NOMO-1 treated with DMSO at 0.1 percent for 48 hours (cell line): ENCODE results near the gene ACTR3.

Experiments
- DNase-seq: peaks from one replicate; lab custom pipeline; 2025; ENCODE audit not compliant: unreplicated experiment; lab: John Stamatoyannopoulos, UW

ACTR3 gene

DNA sequence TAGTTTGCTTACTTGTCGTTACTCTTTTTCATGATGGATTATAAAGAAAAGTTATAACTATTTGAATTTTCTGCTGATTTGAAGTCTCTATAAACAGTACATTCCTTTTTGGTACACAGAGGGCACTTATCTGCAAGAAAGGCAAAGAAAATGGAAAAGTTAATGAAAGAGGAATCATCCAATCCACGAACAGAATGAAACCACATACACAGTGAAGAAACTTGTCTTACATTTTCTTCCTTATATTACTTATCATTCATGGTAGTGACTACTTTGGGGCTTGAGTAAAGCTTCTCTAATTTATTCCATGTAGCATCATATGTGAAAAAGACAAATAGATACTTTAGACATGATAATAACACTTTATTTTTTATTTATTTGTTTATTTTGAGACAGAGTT is 14.8 kb upstream of the ACTR3 start:
- DNase-seq, result peak; percentile 27

DNA sequence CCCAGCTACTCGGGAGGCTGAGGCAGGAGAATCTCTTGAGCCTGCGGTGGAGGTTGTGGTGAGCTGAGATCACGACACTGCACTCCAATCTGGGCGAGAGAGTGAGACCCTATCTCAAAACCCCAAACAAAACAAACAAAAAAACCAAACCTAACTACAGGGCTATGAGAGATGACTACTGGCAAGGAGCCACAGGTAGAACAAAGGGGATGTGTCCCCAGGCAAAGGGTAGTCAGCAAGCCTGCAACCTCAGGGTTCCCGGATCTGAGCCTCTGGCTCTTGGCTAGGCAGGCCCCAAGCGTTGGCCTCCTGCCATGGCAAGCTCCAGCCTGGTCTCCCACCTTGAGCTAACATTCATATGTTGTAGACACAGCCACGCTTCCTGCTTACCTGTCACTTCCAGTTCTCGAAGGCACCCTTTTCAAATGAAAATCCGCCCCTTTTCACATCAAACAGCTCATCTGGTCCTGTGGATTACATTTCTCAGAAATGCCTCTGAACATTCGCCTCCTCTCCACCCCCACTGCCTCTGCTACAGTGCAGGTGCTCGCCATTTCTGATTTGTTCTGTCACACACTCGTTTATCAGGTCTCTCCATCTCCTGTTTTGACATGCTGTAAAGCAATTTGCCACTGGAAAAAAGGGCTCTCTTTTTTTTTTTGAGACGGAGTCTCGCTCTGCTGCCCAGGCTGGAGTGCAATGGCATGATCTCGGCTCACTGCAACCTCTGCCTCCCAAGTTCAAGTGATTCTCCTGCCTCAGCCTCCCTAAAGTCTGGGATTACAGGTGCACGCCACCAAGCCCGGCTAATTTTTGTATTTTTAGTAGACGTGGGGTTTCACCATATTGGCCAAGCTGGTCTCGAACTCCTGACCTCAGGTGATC is 13.1 kb upstream of the ACTR3 start:
- no peak for DNase-seq

DNA sequence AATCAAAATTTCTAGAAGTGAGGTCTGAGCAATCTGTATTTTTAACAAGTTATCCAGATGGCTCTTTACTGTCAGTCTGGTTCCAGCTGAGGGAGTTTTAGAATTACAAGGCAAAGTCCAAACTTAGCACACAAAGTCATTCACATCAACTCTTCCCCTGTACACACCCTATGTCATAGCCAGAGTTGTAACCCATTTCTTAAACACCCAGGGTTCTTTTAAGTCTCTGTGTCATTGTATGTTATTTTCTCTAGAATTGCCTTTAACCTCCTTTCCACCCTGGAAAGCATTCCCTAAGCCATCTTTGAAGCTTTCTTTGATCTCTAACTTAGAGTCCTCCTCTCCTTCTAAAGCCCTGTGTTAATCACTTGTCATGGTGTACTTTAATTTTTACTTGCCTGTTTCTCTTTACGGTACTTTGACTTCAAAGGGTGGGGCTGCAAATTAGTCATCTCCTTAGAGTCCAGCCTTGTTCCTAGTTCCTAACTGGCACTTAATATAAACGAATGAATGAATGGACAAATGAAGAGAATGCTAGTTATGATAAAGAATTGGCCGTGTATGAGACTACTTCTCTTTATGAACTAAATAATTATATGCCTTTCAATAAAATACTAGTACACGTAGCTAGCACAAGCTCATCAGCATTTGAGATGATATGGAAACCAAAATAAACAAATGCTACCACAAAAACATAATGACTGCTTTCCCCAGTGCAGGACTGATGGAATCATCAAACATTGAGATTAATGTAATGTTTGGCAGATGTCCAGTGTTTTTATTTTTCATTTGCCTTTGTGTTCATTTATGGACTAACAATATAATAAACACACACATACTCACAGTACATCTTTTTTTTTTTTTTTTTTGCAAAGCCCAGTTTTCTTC is 11.9 kb upstream of the ACTR3 start:
- peak; percentile 53 for DNase-seq

DNA sequence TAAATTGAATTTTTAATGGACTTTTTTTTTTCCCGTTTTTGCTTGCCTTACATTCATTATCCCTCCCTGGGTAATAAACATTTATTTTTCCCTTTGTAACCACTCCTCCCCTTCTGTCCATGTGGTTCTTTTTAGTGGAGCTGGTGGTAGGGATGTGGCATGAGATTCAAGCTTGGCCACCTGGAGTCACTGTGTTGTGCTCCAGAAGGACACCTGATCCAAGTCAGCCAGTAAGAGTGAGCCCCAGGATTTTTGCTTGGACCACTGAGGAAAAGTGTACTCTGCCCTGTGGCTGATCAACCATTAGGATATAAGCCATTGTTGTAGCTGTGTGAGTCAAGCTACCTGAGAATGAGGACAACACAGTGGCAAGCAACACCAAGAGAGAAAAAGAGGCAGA is 11.1 kb upstream of the ACTR3 start:
- DNase-seq, result no peak

DNA sequence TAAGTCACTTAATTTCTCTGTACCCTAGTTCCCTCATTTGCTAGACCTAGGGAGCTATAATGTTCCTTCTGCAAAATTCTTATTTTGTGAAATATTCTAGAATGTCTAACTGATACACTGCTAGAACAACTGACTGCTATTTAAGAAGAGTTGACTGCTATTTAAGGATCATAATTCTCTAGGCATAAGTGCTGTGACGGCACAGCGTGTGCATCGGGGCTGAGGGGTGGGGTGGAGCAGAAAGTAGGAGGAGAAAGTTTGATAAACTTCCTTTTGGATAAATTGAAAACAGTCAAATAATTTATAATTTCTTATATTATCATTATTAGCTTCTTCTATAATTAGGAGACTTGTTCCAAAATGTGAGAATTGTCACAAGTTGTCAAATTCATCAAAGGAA is 10.4 kb upstream of the ACTR3 start:
- DNase-seq, result no peak

DNA sequence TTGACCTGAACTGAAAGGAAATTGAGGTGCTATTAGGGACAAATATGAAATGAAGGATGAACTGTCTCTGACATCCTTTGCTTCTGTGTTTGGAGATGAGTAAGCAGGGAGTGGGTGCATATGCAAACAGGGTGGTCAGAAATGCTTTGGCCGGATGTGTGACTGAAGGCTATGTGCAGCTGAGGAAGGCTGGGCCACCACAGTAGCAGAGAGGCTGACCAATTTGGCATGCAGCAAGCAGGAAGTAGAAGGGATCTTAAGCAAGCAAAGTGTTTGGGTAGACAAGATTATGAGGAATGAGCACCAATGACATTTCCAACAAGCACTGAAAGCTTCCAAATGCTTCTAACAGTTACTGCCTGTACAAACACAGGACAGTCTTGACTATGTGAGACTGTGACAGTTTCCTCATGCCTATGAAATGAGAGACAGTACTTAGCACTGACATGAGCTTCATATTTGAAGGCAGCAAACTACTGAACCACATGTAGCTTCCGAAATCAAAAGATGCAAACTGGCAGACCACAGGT is 3.3 kb upstream of the ACTR3 start:
- DNase-seq, result peak; percentile 91

DNA sequence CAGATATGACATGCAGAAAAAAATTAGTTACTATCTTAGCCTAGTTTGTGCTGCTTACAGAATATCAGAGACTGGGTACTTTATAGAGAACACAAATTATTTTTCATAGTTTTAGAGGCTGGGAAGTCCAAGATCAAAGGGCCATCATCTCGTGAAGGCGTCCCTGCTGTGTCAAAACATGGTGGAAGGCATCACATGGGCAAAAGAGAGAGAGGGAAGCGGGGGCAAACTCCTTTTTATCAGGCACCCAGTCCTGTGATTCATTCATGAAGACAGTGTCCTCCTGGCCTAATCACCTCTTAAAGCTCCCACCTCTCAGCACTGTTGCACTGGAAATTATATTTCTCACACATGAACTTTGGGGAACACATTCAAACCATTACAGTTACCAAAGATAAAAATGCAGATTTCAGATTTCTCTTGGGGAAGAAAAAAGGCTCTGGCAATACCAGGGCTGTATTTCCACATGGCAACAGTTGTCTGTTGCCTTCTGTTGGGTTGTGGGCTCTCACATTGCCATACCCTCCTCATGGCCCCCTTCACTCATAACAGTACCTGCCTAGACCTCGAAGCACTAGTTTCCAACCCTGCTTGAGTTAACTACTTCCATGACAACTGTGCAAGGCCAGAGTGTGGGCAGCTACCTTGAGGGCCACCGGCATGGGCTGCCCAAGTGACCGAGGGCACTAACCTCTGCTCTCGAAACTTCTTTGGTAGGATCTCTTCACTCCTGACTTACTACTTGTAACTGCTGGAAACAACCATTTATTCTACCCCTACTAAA is 2.7 kb upstream of the ACTR3 start:
- no peak for DNase-seq

DNA sequence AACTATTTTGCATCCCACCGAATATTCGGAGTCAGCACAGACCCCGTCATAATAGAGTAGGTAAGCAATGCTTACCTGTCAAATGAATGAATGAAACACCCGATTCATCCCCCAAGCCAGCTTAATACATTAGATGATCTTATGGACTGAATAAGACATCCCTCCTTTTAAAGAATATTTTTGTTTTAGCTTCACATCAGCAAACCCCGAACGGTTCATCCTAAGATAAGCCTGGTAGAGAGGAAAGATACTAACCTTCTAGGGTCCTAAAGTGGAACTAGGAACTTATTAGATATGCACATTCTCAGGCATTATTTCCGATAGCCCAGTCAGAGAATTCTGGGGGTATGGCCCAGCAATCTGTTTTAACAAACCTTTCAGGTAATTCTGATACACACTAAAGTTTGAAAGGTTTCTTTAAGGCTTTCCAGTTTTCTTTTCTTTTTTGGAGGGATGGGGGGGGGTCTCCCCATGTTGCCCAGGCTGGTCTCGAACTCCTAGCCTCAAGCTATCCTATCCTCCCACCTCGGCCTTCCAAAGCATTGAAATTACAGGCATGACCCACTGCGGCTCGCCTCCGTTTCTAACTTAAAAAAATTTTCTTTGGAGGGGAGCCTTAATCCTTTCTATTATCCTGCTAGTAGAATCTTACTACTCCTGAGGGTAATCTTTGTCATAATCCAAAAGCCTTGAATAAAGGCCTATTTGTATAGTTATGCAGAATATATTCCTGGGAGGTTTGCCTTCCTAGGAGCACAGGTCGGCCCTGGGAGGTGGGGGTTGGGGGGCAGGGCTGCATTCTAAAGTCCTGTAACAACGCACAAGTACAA is 1.0 kb upstream of the ACTR3 start:
- DNase-seq, result no peak

DNA sequence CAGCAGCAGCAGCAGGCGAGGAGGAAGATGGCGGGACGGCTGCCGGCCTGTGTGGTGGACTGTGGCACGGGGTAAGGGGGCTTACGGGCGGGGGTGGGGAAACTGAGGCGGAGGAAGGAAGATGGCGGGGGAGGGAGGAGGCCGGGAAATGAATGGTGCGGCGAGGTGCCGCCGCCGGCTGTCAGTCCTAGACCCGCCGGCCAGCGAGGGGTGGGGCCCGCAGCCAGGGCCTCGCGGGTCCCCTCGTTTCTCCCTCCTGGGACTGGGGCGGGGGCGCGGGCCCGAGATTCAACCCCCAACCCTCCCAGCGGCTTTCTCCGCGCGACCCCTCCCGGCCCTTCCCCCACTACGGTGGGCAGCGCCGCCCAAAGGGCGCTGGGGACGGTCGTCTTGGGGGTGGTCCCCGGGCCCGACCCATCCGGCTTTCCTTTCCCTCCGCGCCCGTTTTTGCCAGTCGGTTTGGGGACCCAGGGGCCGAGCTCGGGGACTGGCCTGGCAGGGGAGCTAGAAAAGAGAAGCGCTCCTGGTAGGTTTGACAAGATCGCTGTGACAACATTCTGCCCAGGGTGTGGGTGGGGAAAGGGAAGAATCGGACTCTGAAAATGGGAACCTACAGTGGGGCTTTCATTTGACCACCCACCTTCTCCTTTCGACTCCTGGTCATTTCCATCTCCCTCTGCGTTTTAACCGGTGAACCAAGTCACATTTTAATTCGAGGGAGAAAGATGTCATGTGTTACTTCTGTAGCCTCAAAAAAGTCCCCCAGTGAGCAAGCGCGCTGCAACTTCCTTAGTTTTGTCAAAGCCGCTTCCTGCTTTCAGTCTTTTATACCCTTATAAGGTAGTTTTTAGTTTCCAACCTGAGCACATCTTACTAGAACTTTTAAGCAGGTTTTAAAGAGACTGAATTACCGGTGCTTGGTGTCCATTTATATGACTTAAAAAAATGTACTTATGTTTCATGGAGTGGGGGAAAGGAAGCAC is 655 bp downstream of the ACTR3 start:
- DNase-seq, result peak; percentile 88

DNA sequence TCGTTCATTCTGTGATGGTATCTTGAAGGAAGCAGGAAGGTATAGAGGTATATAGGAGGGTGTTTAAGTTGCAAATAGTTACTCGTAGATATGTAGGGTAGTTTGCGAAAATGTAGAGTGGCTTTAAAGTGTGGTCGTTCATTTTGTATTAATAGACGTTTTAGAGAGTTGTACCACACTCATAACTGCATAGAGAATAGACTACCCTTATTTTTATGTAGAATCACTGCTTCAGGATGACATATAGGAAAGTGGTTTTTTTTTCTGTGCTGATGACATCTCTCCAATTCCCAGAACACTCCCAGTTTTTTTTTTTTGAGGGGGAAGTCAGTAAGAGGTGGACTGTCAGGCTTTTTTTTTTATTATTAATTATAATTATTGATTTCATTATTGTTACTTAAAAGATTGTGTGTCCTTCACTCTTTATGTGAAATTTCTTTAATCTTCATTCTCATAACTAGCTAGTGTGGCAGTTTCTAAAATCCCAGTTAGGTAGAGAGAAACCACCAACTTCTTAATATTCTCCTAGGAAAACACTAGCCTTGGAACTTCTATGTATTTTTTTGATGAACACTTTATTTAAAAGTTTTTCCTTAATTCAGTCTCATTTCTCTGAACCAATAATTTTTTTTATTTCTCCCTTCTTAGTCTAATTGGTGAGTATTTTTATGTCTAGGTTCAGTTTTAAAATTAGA is 1.5 kb downstream of the ACTR3 start:
- DNase-seq, result no peak

DNA sequence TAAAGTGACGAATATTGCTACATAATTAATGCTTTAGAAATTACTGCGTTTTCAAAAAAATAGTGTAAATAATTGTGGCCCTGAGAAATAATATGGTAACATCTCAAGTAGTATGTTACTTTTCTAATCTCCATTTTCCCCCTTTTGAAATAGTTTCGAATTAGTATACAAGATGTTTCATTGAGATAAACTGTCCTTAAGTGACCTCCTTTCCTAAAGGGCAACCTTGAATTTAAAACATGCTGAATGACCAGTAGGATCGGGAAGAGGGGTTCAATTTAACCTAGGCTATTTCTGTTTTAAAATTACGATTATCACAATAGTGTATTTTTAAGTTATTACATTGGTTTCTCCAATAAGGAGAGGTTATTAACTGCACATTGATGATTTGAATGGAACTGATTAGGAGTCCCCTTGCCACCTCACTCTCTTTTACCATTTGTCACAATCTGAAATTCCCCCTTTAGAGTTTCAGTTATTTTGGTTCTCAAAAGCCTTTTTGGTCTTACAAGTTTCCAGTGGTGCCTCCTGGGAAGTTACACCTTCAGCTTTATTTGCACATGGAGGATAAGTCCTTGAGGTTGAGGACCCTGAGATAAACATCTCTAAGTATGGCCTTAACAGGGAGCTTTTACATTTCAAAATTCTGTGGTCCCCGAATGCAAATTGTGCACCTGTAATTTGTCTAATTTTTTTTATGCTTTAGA is 2.3 kb downstream of the ACTR3 start:
- DNase-seq, result no peak

DNA sequence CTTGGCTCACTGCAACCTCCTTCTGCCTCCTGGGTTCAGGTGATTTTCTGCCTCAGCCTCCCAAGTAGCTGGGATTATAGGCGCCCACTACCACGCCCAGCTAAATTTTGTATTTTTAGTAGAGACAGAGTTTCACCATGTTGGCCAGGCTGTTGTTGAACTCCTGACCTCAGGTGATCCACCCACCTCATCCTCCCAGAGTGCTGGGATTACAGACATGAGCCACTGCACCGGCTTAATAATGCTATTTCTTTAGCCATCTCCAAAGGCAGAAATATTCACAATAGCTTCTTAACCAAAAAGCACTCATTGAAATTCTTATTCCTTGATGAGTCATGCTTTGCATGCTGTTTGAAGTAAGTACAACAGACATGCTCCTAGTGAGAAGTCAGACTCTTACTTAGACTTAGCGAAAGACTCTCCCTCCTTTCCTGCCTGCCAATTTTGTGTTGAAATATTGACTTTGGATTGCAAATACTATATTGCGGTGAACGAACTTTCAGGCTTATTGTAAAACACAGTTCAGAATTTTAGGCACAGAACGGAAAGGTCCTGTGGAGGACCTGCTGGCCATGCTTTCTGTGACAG is 4.4 kb downstream of the ACTR3 start:
- peak; percentile 71 for DNase-seq

DNA sequence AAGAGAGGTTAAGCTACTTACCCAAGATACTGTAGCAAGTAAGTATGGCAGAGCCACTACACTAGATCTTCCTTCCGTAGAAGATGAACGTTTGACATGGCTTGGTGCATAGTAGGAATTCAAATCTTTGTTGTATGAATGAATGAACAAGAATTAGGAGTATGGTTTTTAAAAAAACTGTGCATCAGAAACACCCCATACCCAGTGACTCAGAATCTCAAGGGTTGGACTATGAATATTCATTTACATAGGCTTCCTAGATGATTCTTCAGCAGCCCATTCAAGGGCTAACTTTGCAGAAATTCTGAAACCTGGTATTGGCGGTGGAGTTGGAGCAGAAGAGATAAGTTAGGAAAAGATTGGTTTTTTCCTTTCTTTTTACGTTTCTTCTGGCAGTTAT is 5.4 kb downstream of the ACTR3 start:
- no peak for DNase-seq

DNA sequence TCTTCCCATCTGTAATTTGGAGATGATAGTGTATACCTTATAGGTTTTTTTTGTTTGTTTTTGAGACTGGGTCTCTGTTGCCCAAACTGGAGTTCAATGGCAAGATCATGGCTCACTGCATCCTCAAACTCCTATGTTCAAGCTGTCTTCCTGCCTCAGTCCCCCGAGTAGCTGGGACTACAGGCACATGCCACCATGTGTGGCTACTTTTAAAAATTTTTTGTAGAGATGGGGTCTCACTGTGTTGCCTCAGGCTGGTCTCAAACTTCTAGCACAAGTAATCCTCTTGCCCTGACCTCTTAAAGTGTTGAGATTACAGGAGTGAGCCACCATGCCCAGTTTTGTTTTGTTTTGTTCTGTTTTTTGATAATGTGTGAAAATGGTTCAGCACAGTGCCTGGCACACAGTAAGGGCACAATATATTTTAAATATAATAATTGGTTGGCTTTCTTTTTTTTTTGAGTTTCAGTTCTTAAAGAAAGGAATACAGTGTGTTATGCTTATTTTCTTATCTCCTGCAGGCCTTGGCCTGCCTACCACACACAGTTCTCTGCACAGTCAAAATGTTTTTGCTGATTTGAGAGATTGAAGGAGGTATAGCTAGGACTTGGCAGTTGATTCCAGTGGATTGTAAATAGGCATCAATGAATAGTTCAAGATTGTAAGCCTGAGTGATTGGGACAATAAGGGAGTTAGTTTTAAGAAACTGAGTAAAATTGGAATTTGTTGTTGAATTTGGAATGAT is 6.1 kb downstream of the ACTR3 start:
- no peak for DNase-seq

DNA sequence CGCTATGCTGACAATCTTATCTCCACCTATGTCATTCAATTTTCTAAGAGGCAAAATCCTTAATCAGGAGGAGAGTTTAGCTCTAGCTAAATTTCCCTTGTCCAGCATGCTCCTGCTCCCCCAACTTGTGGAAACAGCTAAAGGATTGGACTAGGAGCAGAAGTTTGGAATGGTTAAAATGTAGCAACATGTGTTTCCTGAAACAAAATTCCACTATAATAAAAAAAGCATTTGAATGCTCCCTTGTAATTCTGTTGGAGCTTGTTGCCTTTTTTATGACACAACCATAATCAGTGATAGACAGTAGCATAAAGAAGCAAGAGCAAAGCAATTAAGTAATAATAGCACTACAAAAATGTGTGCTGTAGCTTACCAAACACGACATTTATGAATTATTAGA is 6.9 kb downstream of the ACTR3 start:
- no peak for DNase-seq

DNA sequence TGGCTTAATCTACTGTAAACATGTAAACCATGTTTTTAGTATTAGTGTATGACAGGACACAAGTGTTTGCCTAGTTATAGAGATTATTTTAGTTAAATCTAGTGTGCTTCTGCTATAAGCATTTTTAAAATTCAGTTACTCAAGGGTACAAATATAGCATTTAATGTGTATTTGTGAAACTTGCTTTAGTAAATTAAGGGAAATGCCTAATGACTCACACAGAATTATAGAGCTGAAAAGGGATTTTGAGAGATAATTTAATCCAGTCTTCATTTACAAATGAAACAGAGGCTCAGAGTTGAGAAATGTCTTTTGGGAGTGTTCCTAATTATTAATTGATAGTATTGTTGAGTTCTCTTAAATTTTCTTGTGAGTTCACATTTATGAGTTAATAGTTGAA is 8.2 kb downstream of the ACTR3 start:
- DNase-seq, result peak; percentile 7

DNA sequence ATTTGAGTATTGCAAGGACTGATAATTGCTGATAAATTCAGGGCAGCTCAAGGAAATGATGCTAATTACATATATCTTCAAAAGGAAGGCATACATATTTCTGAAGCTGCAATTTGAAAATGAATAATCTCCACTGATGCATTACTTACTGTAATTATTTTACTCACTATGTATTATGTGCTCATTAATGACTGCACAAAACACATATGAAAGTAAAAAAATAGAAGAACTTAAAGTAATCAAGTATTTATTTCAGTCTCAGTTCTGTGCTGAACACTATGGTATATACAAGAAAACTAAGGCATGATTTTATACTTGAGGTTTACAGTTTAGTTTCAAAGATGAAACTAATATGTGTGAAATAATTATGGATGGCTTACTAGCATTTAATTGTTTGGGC is 9.3 kb downstream of the ACTR3 start:
- DNase-seq, result no peak
